Upper lobe of right lung (tissue), 1 donor: ENCODE results near the gene SYPL1. TPM values are rescaled to one million over a fixed set of nuclear protein-coding genes. Genes with fewer than 3 reads are reported as not detected.

ENCODE experiments used
- ATAC-seq: fragments of 200-7000 bp; cut with Tn5 transposase; one replicate; pipeline ENCODE4 v1.9.1; 2020; ENCODE audit warnings: mild to moderate bottlenecking, moderate library complexity
- DNase-seq: peaks from one replicate; pipeline ENCODE4 v3.0.0-alpha.2; 2020
- H3K27ac ChIP-seq: fragments of 200-600 bp; one replicate; pipeline ENCODE4 v1.8.0; 2022
- H3K27me3 ChIP-seq: fragments of 200-600 bp; one replicate; pipeline ENCODE4 v1.8.0; 2022; ENCODE audit warnings: mild to moderate bottlenecking
- H3K36me3 ChIP-seq: fragments of 200-600 bp; one replicate; pipeline ENCODE4 v1.8.0; 2022
- H3K4me1 ChIP-seq: fragments of 200-600 bp; one replicate; pipeline ENCODE4 v1.8.0; 2022
- H3K4me3 ChIP-seq: fragments of 200-600 bp; one replicate; pipeline ENCODE4 v1.8.0; 2022; ENCODE audit warnings: mild to moderate bottlenecking
- H3K9me3 ChIP-seq: fragments of 200-600 bp; one replicate; pipeline ENCODE4 v1.8.0; 2022
- intact Hi-C: fragments of 100-400 bp; cut with DNase I; formaldehyde crosslinking; loops from one replicate; pipeline ENCODE4 v1.11.0; 2022
- total RNA-seq: library from RNA; stranded (reverse); fragmentation: NEBNext Ultra II Directional; extraction: Animal tissue kit (Norgen Biotek cat#: 25700); gene quantifications from one replicate; pipeline ENCODE4 v1.2.1, GENCODE V29; 2021
- TF ChIP-seq, protein P1 (sequence below): fragments of 200-600 bp; IDR thresholded peaks from one replicate; pipeline ENCODE4 v1.8.0; 2022; ENCODE audit warnings: antibody characterized with exemption
- donor health status: DM: no; HTN: yes; CAD: no; lungs with severe emphysema.

Gene SYPL1
- total RNA-seq, 1 donor from 2014 or later, result 92.4 TPM

DNA sequence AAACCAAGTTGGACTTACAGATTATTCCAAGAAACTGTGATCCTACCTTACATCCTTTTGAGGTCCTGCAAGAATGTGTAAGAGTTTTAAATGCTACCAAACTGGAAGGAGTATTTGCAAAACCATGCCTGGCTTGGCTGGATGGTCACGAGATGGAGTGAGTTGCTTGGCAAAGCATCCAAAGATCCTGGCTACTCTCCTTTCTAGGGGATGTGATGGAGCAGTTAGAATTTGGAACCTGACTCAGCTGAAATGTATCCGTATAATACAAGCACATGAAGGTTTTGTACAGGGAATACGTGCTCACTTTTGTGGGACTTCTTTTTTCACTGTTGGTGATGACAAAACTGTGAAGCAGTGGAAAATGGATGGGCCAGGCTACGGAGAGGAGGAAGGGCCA, 13.3 kb upstream of the SYPL1 start:
- no peak overlapping the region for H3K27ac ChIP-seq
- TF ChIP-seq, protein P1, sequence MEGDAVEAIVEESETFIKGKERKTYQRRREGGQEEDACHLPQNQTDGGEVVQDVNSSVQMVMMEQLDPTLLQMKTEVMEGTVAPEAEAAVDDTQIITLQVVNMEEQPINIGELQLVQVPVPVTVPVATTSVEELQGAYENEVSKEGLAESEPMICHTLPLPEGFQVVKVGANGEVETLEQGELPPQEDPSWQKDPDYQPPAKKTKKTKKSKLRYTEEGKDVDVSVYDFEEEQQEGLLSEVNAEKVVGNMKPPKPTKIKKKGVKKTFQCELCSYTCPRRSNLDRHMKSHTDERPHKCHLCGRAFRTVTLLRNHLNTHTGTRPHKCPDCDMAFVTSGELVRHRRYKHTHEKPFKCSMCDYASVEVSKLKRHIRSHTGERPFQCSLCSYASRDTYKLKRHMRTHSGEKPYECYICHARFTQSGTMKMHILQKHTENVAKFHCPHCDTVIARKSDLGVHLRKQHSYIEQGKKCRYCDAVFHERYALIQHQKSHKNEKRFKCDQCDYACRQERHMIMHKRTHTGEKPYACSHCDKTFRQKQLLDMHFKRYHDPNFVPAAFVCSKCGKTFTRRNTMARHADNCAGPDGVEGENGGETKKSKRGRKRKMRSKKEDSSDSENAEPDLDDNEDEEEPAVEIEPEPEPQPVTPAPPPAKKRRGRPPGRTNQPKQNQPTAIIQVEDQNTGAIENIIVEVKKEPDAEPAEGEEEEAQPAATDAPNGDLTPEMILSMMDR, result no peak
- ATAC-seq, result no peak

DNA sequence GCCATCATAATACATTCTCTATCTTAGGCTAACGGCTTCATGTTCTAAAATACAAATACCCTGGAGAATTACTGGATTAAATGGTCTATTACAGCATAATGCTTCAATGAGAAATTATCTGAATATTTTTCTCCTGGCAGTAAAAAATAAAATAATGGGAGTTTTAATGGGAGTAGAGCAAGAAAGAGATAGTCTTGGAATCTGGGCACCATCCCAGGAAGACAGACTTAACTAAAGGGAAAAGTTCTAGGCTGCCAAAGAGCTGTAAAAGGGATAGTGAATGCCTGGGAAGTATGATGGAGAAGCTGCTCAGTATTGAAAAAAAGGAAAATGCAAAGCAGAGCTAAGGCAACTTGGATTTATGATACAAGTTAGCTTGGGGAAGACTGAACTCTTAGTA, 12.1 kb upstream of the SYPL1 start:
- intact Hi-C loops, result no loop called here
- H3K9me3 ChIP-seq, result no peaks in the 10 kb centered on the region
- DNase-seq (no peak), ATAC-seq (no peak)
- TF ChIP-seq, protein P1, result no peak
- peaks cover 8% of the 10 kb centered on the region for H3K4me1 ChIP-seq
- H3K36me3 ChIP-seq, result no peaks in the 10 kb centered on the region
- no peak overlapping the region for H3K4me3 ChIP-seq
- H3K27me3 ChIP-seq, result no peaks in the 10 kb centered on the region
- no peak overlapping the region for H3K27ac ChIP-seq

More for the DNA sequence above, 13.3 kb upstream of the SYPL1 start:
- no peaks in the 10 kb centered on the region for H3K27me3 ChIP-seq
- intact Hi-C loops, result no loop called here
- DNase-seq, result no peak
- H3K4me3 ChIP-seq, result no peak overlapping the region
- H3K9me3 ChIP-seq, result no peaks in the 10 kb centered on the region
- no peaks in the 10 kb centered on the region for H3K36me3 ChIP-seq
- H3K4me1 ChIP-seq, result peaks cover 8% of the 10 kb centered on the region

DNA sequence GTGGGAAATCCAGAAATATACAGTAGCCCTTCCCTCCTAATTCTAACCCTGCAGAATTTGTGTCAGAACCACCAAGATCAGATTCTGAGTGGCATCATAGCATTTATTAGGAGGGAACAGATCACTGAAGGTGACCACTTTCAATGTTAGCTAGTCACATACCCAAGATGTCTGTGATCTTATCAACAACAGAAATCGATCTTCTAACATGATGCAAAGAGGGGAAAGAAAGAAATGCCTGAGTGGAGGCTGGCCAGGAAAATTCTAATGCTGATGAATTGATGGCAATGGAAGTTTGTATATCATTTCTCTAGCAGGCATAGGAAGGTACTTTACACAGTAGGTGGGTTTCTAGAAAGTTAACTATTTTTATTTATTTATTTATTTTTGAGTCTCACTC, 10.6 kb upstream of the SYPL1 start:
- H3K9me3 ChIP-seq, result no peaks in the 10 kb centered on the region
- H3K4me3 ChIP-seq, result no peak overlapping the region
- H3K4me1 ChIP-seq, result peaks cover 8% of the 10 kb centered on the region
- ATAC-seq, result no peak
- no peaks in the 10 kb centered on the region for H3K36me3 ChIP-seq
- H3K27me3 ChIP-seq, result no peaks in the 10 kb centered on the region
- no peak overlapping the region for H3K27ac ChIP-seq
- no peak for DNase-seq
- intact Hi-C loops, result no loop called here
- TF ChIP-seq, protein P1, result no peak

DNA sequence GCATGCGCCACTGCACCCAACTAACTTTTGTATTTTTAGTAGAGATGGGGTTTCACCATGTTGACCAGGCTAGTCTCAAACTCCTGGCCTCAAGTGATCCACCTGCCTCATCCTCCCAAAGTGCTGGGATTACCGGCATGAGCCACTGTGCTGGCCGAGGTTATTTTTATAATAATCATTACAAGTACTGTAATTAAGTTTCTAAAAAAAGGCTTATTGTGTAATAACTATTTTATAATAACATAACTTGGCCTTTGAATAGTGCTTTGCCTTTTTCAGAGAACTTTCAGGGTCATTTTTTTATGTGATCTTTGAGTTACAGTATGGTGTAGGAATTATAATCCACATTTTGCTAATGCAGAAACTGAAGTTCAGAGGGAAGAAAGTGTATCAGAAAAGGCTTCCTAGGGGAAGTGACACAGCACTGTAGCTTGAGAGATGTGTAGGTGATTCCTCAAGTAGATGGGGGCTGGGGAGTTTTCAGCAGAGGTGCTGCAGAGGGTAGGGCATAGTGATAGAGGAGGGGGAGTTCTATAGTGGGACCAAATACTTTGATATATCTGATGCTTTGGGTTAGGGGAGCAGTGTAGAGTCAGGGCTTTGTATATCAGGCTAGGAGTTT, 9.2 kb upstream of the SYPL1 start:
- ATAC-seq (no peak), DNase-seq (no peak)
- Histone ChIP-seq H3K27me3 (no peaks in the 10 kb centered on the region), H3K36me3 (no peaks in the 10 kb centered on the region), H3K27ac (no peak overlapping the region), H3K4me1 (peaks cover 4% of the 10 kb centered on the region), H3K9me3 (no peaks in the 10 kb centered on the region), H3K4me3 (no peak overlapping the region)
- intact Hi-C loops, result no loop called here
- TF ChIP-seq, protein P1, result no peak

DNA sequence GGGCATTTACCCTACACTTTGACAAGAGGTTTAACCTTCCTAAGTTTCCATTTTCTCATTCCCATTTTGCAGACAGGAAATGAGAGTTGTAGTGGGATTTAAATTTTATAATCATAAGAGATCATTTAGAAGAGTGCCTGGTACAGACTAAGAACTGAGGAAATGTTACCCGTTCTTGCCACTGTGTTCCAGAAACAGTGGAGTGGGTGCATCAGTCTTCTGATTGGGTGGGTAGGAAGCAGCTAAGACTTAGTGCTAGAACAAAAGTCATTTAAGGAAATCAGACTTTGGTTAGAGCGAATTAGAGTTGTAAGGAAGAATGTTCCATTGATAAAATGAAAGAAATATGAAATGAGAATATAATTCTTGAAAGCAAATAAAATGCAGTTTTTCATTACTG, 8.4 kb upstream of the SYPL1 start:
- Histone ChIP-seq H3K4me3 (no peak overlapping the region), H3K36me3 (no peaks in the 10 kb centered on the region), H3K4me1 (no peaks in the 10 kb centered on the region), H3K9me3 (no peaks in the 10 kb centered on the region), H3K27ac (no peak overlapping the region), H3K27me3 (no peaks in the 10 kb centered on the region)
- no peak for DNase-seq
- TF ChIP-seq, protein P1, result no peak
- intact Hi-C loops, result no loop called here
- ATAC-seq, result no peak

DNA sequence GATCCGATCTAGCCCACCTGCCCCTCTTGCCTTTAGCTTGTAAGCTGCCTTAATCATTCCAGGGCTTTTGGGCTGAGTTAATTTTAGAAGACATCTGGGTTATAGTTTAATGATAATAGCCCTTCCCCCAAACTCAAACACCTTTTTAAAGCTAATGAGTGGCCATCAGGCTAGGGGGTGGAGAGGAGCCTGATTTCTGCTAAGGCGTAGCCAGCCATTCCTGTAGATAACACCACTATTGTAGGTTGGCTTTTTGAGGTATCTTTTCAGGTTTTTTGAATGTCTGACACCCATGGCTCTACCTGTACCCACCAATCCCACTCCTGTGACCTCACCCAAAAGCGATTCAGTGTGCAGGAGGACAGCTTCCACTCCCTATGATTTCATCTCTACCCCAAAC, 7.6 kb upstream of the SYPL1 start:
- TF ChIP-seq, protein P1, result no peak
- Histone ChIP-seq H3K27me3 (no peaks in the 10 kb centered on the region), H3K4me3 (no peak overlapping the region), H3K36me3 (no peaks in the 10 kb centered on the region), H3K4me1 (no peaks in the 10 kb centered on the region), H3K27ac (no peak overlapping the region), H3K9me3 (no peaks in the 10 kb centered on the region)
- intact Hi-C loops, result no loop called here
- DNase-seq, result no peak
- ATAC-seq, result no peak
